Measurements from ENCODE around the gene ARHGAP12. TPM values are rescaled to one million over a fixed set of nuclear protein-coding genes. Genes with fewer than 3 reads are reported as not detected.

The ARHGAP12 gene
- total RNA-seq, 2 experiments from 2014 or later, result 11.8 to 14.5 TPM

DNA sequence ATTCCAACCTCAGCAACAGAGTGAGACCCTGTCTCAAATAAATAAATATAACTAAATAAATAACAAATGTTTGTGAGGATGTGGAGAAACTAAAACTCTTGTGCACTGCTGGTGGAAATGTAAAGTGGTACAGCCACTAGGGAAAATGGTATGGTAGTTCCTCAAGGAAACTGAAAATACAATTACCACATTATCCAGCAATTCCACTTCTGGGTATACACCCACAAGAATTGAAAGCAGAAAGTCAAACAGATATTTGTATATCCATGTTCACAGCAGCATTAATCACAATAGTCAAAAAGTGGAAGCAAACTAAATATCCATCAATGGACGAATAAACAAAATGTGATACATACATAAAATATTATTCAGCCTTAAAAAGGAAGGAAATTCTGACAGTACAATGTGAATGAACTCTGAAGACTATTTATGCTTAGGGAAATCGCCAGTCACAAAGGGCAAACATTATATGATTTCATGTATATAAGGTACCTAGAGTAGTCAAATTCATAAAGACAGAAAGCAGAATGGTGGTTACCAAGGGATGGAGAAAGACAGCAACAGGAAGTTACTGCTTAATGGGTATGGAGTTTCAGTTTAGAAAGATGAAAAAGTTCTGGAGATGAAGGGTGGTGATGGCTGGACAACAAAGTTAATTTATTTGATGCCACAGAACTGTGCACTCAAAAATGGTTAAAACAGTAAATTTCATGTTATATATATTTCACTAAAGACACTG, 9.8 kb downstream of the ARHGAP12 start:
- peaks cover 10% of the 10 kb centered on the region; the same call in 1 of the 2 replicates for H3K36me3 ChIP-seq (ENCODE audit: insufficient read depth, low read length)
- DNase-seq (ENCODE audit: low spot score), result no peak
- peaks cover 9% of the 10 kb centered on the region; the same call in 1 of the 2 replicates for H3K9me3 ChIP-seq (ENCODE audit: low read length)
- intact Hi-C loops (cut with micrococcal nuclease; ENCODE audit: unreplicated experiment), result no loop called here
- TF ChIP-seq EZH2phosphoT487 (IDR thresholded peaks at IDR 0.05; ENCODE audit: borderline replicate concordance, low read depth, low read length), result no peak
- TF ChIP-seq, protein P1, sequence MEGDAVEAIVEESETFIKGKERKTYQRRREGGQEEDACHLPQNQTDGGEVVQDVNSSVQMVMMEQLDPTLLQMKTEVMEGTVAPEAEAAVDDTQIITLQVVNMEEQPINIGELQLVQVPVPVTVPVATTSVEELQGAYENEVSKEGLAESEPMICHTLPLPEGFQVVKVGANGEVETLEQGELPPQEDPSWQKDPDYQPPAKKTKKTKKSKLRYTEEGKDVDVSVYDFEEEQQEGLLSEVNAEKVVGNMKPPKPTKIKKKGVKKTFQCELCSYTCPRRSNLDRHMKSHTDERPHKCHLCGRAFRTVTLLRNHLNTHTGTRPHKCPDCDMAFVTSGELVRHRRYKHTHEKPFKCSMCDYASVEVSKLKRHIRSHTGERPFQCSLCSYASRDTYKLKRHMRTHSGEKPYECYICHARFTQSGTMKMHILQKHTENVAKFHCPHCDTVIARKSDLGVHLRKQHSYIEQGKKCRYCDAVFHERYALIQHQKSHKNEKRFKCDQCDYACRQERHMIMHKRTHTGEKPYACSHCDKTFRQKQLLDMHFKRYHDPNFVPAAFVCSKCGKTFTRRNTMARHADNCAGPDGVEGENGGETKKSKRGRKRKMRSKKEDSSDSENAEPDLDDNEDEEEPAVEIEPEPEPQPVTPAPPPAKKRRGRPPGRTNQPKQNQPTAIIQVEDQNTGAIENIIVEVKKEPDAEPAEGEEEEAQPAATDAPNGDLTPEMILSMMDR (conservative IDR thresholded peaks at IDR 0.05; ENCODE audit: low read length), result no peak
- H3K79me2 ChIP-seq (ENCODE audit: insufficient read depth, low read depth, low read length), result peaks cover 69% of the 10 kb centered on the region; the same call in 1 of the 2 replicates
- no peak overlapping the region for H3K27ac ChIP-seq (ENCODE audit: low read depth, low read length, poor library complexity, severe bottlenecking)
- no peak overlapping the region for H3K4me3 ChIP-seq (ENCODE audit: low read depth, low read length, poor library complexity, severe bottlenecking)
- H3K4me1 ChIP-seq (ENCODE audit: insufficient read depth, low read length, poor library complexity, severe bottlenecking), result peaks cover 28% of the 10 kb centered on the region
- H2AFZ ChIP-seq (ENCODE audit: low read length), result no peak overlapping the region
- H3K9me2 ChIP-seq (ENCODE audit: insufficient read depth, low read length), result no peaks in the 10 kb centered on the region
- POLR2A ChIA-PET, result interaction anchor here (1.6 kb wide), 1 partner anchor 11 kb away, joined by 3 read pairs; no protein-coding TSS in a partner anchor
- no peaks in the 10 kb centered on the region; the same call in 1 of the 2 replicates for H4K20me1 ChIP-seq (ENCODE audit: insufficient read depth, low read length)
- peak overlapping the region; percentile 2; the same call in 1 of the 2 replicates for H3K4me2 ChIP-seq (ENCODE audit: low read length)
- BruUV-seq (replicated peaks), result no TSS peak
- CTCF ChIA-PET (ENCODE audit: unreplicated experiment), result no interaction called here

DNA sequence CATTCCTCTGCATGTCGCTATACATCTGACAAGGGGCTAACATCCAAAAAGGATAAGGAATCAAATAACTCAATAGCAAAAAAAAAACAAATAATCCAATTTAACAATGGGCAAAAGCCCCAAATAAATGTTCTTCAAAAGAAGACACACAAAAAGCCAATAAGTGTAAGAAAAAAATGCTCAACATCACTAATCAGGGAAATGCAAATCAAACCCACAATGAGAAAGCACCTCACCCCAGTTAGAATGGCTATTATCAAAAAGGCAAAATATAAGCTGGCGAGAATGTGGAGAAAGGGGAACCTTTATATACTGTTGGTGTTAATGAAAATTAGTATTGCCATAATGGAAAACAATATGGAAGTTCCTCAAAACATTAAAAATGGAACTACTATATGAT, 14.3 kb downstream of the ARHGAP12 start:
- Histone ChIP-seq H2AFZ (ENCODE audit: low read length) (no peak overlapping the region), H3K9me3 (ENCODE audit: low read length) (no peaks in the 10 kb centered on the region), H3K4me2 (ENCODE audit: low read length) (no peak overlapping the region), H3K36me3 (ENCODE audit: insufficient read depth, low read length) (no peaks in the 10 kb centered on the region), H3K27ac (ENCODE audit: low read depth, low read length, poor library complexity, severe bottlenecking) (no peak overlapping the region), H3K79me2 (ENCODE audit: insufficient read depth, low read depth, low read length) (peaks cover 45% of the 10 kb centered on the region; the same call in 1 of the 2 replicates), H3K4me3 (ENCODE audit: low read depth, low read length, poor library complexity, severe bottlenecking) (no peak overlapping the region), H4K20me1 (ENCODE audit: insufficient read depth, low read length) (no peaks in the 10 kb centered on the region; the same call in none of the 2 replicates), H3K9me2 (ENCODE audit: insufficient read depth, low read length) (no peaks in the 10 kb centered on the region), H3K4me1 (ENCODE audit: insufficient read depth, low read length, poor library complexity, severe bottlenecking) (peaks cover 11% of the 10 kb centered on the region)
- BruUV-seq (replicated peaks), result no TSS peak
- DNase-seq (ENCODE audit: low spot score), result no peak
- POLR2A ChIA-PET, result interaction anchor here (0.6 kb wide), 1 partner anchor 14 kb away, joined by 3 read pairs; no protein-coding TSS in a partner anchor
- intact Hi-C loops (cut with micrococcal nuclease; ENCODE audit: unreplicated experiment), result no loop called here
- TF ChIP-seq EZH2phosphoT487 (IDR thresholded peaks at IDR 0.05; ENCODE audit: borderline replicate concordance, low read depth, low read length), result no peak
- TF ChIP-seq, protein P1 (conservative IDR thresholded peaks at IDR 0.05; ENCODE audit: low read length), result no peak
- CTCF ChIA-PET (ENCODE audit: unreplicated experiment), result no interaction called here

Measured in OCI-LY7 (cell line).